Fibroblast of lung (primary cell): ENCODE data around the gene TMC1. TPM values are rescaled to one million over a fixed set of nuclear protein-coding genes. Genes with fewer than 3 reads are reported as not detected.

Experiments
- DNase-seq, 2 donors: peaks; one replicate each; pipeline versions ENCODE4 v3.0.0 to v3.0.0-alpha.2; 2010; ENCODE audit warnings: low read depth in 2 of 2
- H2AFZ ChIP-seq: 2 replicates; pipeline ENCODE4 v1.5.1; 2012; ENCODE audit warnings: low read length, control low read depth, inconsistent platforms
- H3K27ac ChIP-seq: 2 replicates; pipeline ENCODE4 v1.5.1; 2011; ENCODE audit warnings: low read length, control low read depth; ENCODE audit not compliant: insufficient read depth
- H3K27me3 ChIP-seq: 2 replicates; pipeline ENCODE4 v1.5.1; 2011; ENCODE audit warnings: mild to moderate bottlenecking, low read length; ENCODE audit not compliant: control insufficient read depth, insufficient read depth
- H3K36me3 ChIP-seq: 2 replicates; pipeline ENCODE4 v1.5.1; 2011; ENCODE audit warnings: low read length; ENCODE audit not compliant: control insufficient read depth, insufficient read depth
- H3K4me1 ChIP-seq: 2 replicates; pipeline ENCODE4 v1.5.1; 2011; ENCODE audit warnings: low read length; ENCODE audit not compliant: control insufficient read depth, insufficient read depth; ENCODE audit errors: extremely low read depth
- H3K4me2 ChIP-seq: 2 replicates; pipeline ENCODE4 v1.5.1; 2011; ENCODE audit warnings: low read length, control low read depth; ENCODE audit not compliant: insufficient read depth; ENCODE audit errors: extremely low read depth
- H3K4me3 ChIP-seq, 4 experiments: fragments of 200-600 bp in 1 of 4; sonication (generic) in 1 of 4; replicated peaks in 1 of 4; 2 replicates each; pipeline ENCODE4 v1.5.1; 2011 to 2016; ENCODE audit warnings: low read length in 4 of 4, low read depth in 3 of 4, mild to moderate bottlenecking in 3 of 4, control low read depth in 2 of 4, inconsistent platforms in 1 of 4, mixed read lengths in 1 of 4; ENCODE audit not compliant: insufficient read depth in 1 of 4; ENCODE audit errors: control extremely low read depth in 1 of 4
- H3K79me2 ChIP-seq: 2 replicates; pipeline ENCODE4 v1.5.1; 2012; ENCODE audit warnings: mild to moderate bottlenecking, low read length, inconsistent platforms; ENCODE audit not compliant: control insufficient read depth, insufficient read depth
- H3K9ac ChIP-seq: 2 replicates; pipeline ENCODE4 v1.5.1; 2011; ENCODE audit warnings: mild to moderate bottlenecking, low read length, control low read depth; ENCODE audit not compliant: insufficient read depth
- H3K9me3 ChIP-seq: 2 replicates; pipeline ENCODE4 v1.5.1; 2012; ENCODE audit warnings: low read depth, low read length; ENCODE audit not compliant: control insufficient read depth, insufficient read depth
- H4K20me1 ChIP-seq: 2 replicates; pipeline ENCODE4 v1.5.1; 2011; ENCODE audit warnings: low read length; ENCODE audit not compliant: control insufficient read depth, insufficient read depth; ENCODE audit errors: extremely low read depth
- EZH2 ChIP-seq: IDR thresholded peaks from 2 replicates; pipeline ENCODE4 v1.5.1; 2012; ENCODE audit warnings: low read length, control low read depth, mild to moderate bottlenecking; ENCODE audit errors: missing control alignments
- polyA plus RNA-seq, 2 donors: library from polyadenylated mRNA; depleted of rRNA in 1 of 2; stranded (reverse) in 1 of 2; unstranded in 1 of 2; fragments of >200 nt; gene quantifications; 2 replicates each; pipeline ENCODE4 v1.2.1, GENCODE V29; 2011 to 2012; ENCODE audit warnings: missing spikeins in 1 of 2
- total RNA-seq: library from RNA; depleted of rRNA; stranded (reverse); fragments of >200 nt; gene quantifications from 2 replicates; pipeline ENCODE4 v1.2.1, GENCODE V29; 2014
- TF ChIP-seq, protein P1 (sequence below), 2 donors: IDR thresholded peaks in 1 of 2; conservative IDR thresholded peaks in 1 of 2; 1 replicate in 1 of 2; 2 replicates in 1 of 2; pipeline ENCODE4 v1.5.1; 2011 to 2012; ENCODE audit warnings: low read length in 2 of 2, control low read depth in 1 of 2, inconsistent platforms in 1 of 2, low read depth in 1 of 2, mild to moderate bottlenecking in 1 of 2

Gene TMC1
- total and polyA plus RNA-seq, 2 donors (not counting 1 experiment from before 2014, with no cell fraction given), result 0.27 to 0.33 TPM

DNA sequence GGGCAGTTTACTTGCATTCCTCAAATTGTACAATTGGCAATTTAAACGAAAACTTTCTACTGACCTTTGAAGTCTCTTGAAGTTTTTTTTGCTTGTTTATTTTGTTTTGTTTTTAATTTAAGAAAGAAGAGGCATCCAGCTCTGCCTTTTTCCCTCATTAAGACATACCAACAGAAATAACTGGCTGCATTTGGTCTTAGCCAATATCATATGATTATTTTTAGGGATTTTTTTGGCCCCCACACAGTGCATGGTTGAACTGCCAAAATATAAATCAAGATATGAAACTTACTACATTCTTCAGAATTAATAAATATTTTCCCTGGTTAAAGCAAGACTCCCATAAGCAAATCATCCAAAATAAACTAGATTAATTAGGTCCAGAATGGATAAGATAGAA is 352.0 kb downstream of the TMC1 start:
- no peak for DNase-seq
- no peak overlapping the region for H3K4me3 ChIP-seq
- no peak overlapping the region for H3K9ac ChIP-seq
- no peaks in the 10 kb centered on the region for H3K36me3 ChIP-seq
- H2AFZ ChIP-seq, result no peak overlapping the region
- H4K20me1 ChIP-seq, result no peaks in the 10 kb centered on the region
- H3K4me2 ChIP-seq, result no peak overlapping the region
- no peaks in the 10 kb centered on the region for H3K27me3 ChIP-seq
- no peak overlapping the region for H3K27ac ChIP-seq
- TF ChIP-seq EZH2, result no peak
- no peaks in the 10 kb centered on the region for H3K9me3 ChIP-seq
- no peaks in the 10 kb centered on the region for H3K79me2 ChIP-seq
- no peaks in the 10 kb centered on the region for H3K4me1 ChIP-seq

DNA sequence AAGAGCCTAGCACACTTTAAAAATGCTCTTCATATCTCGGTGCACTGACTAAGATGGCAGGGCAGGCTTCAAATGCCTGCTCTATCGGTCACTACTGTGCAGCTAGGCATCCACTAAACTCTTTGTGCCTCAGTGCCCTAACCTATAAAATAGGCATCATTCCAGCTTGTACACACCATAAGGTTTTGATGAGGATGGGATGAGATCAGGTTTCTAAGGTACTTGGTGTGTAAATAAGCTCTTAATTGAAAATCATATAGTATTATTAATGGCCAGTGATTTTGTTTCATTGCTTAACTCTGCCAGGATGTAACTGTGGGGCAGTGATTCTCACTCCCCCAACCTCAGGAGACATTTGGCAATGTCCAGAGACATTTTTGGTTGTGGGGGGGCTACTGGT is 352.9 kb downstream of the TMC1 start:
- no peak overlapping the region for H3K4me2 ChIP-seq
- H4K20me1 ChIP-seq, result no peaks in the 10 kb centered on the region
- H3K79me2 ChIP-seq, result no peaks in the 10 kb centered on the region
- H3K36me3 ChIP-seq, result no peaks in the 10 kb centered on the region
- H3K9me3 ChIP-seq, result no peaks in the 10 kb centered on the region
- TF ChIP-seq, protein P1, sequence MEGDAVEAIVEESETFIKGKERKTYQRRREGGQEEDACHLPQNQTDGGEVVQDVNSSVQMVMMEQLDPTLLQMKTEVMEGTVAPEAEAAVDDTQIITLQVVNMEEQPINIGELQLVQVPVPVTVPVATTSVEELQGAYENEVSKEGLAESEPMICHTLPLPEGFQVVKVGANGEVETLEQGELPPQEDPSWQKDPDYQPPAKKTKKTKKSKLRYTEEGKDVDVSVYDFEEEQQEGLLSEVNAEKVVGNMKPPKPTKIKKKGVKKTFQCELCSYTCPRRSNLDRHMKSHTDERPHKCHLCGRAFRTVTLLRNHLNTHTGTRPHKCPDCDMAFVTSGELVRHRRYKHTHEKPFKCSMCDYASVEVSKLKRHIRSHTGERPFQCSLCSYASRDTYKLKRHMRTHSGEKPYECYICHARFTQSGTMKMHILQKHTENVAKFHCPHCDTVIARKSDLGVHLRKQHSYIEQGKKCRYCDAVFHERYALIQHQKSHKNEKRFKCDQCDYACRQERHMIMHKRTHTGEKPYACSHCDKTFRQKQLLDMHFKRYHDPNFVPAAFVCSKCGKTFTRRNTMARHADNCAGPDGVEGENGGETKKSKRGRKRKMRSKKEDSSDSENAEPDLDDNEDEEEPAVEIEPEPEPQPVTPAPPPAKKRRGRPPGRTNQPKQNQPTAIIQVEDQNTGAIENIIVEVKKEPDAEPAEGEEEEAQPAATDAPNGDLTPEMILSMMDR (conservative IDR thresholded peaks at IDR 0.05 in 1 of 2, IDR thresholded peaks at IDR 0.05 in 1 of 2; ENCODE audit: low read depth in 1 of 2, low read length in 2 of 2), result no peak
- no peak for TF ChIP-seq EZH2
- H2AFZ ChIP-seq, result no peak overlapping the region
- no peak overlapping the region for H3K27ac ChIP-seq
- H3K9ac ChIP-seq, result no peak overlapping the region
- DNase-seq, result no peak
- no peak overlapping the region for H3K4me3 ChIP-seq
- H3K27me3 ChIP-seq, result no peaks in the 10 kb centered on the region
- no peaks in the 10 kb centered on the region for H3K4me1 ChIP-seq

DNA sequence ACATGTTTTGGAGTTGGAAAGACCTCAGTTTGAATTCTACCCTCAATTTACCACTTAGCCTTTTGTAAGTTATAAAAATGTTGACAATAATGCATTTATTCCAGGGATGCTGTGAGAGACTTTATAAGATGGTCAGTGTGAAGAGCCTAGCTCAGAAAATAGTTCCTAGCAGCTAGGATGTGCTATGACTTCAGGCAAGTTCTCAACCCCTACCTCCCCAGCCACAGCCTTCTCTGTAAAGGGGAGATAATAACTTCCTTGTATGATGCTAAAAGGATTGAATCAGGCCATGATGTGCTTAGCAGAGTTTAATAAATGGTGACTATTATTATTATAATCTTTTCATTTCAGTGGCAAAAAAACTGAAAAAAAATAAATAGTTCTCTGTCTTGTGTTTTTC is 353.8 kb downstream of the TMC1 start:
- Histone ChIP-seq H3K27ac (no peak overlapping the region), H3K36me3 (no peaks in the 10 kb centered on the region), H3K9ac (no peak overlapping the region), H3K27me3 (no peaks in the 10 kb centered on the region), H3K4me2 (no peak overlapping the region), H3K9me3 (no peaks in the 10 kb centered on the region), H4K20me1 (no peaks in the 10 kb centered on the region), H3K4me1 (no peaks in the 10 kb centered on the region), H3K4me3 (no peak overlapping the region), H3K79me2 (no peaks in the 10 kb centered on the region), H2AFZ (no peak overlapping the region)
- TF ChIP-seq, protein P1 (conservative IDR thresholded peaks at IDR 0.05 in 1 of 2, IDR thresholded peaks at IDR 0.05 in 1 of 2; ENCODE audit: low read depth in 1 of 2, low read length in 2 of 2), result no peak
- no peak for TF ChIP-seq EZH2
- no peak for DNase-seq

DNA sequence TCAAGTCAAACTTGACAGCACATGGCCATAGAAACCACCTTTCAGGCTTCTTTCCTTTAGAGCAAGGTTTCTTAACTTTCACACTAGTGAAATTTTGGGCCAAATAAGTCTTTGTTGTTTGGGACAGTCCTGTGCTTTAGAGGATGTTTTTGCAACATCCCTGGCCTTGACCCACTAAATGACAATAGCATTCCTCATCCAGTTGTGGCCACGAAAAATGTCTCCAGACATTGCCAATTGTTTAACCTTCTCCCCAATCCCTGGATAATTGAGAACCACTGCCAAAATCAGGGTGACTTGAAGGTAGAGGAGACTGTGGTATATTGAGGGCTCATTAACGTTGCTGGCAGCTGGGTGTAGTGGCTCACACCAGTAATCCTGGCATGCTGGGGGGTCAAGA is 359.4 kb downstream of the TMC1 start:
- no peak overlapping the region for H3K4me2 ChIP-seq
- DNase-seq, result no peak
- TF ChIP-seq, protein P1 (conservative IDR thresholded peaks at IDR 0.05 in 1 of 2, IDR thresholded peaks at IDR 0.05 in 1 of 2; ENCODE audit: low read depth in 1 of 2, low read length in 2 of 2), result no peak
- TF ChIP-seq EZH2, result no peak

More for the DNA sequence above, 359.4 kb downstream of the TMC1 start:
- H3K79me2 ChIP-seq, result no peaks in the 10 kb centered on the region
- no peak overlapping the region for H3K27ac ChIP-seq
- H3K9ac ChIP-seq, result no peak overlapping the region
- H3K9me3 ChIP-seq, result no peaks in the 10 kb centered on the region
- H4K20me1 ChIP-seq, result no peaks in the 10 kb centered on the region
- no peak overlapping the region for H2AFZ ChIP-seq
- H3K36me3 ChIP-seq, result no peaks in the 10 kb centered on the region
- H3K4me3 ChIP-seq, result no peak overlapping the region
- H3K4me1 ChIP-seq, result no peaks in the 10 kb centered on the region
- H3K27me3 ChIP-seq, result no peaks in the 10 kb centered on the region
